Ascending aorta (tissue), 2 donors: Measurements from ENCODE around the gene NOXA1. TPM values are rescaled to one million over a fixed set of nuclear protein-coding genes. Genes with fewer than 3 reads are reported as not detected.

ENCODE experiments used
- DNase-seq, 2 donors: peaks; one replicate each; pipeline ENCODE4 v3.0.0-alpha.2; 2019; ENCODE audit warnings: low spot score in 2 of 2
- H3K27ac ChIP-seq, 2 donors: fragments of 200-600 bp; sonication (generic); one replicate each; pipeline ENCODE4 v1.5.1; 2016 to 2017; ENCODE audit warnings: mild to moderate bottlenecking in 1 of 2
- H3K27me3 ChIP-seq: fragments of 200-600 bp; sonication (generic); one replicate; pipeline ENCODE4 v1.5.1; 2017
- H3K36me3 ChIP-seq, 2 donors: fragments of 200-600 bp; sonication (generic); one replicate each; pipeline ENCODE4 v1.5.1; 2016
- H3K4me1 ChIP-seq, 2 donors: fragments of 200-600 bp; sonication (generic); one replicate each; pipeline ENCODE4 v1.5.1; 2016 to 2017; ENCODE audit warnings: mild to moderate bottlenecking in 1 of 2
- H3K4me3 ChIP-seq, 2 donors: fragments of 200-600 bp; sonication (generic); one replicate each; pipeline ENCODE4 v1.5.1; 2016 to 2017; ENCODE audit warnings: mild to moderate bottlenecking in 1 of 2
- H3K9me3 ChIP-seq, 2 donors: fragments of 200-600 bp; sonication (generic); one replicate each; pipeline ENCODE4 v1.5.1; 2016
- CTCF ChIP-seq, 3 experiments: fragments of 200-600 bp in 2 of 3; fragments of 450-650 bp in 1 of 3; sonication (generic) in 2 of 3; IDR thresholded peaks; one replicate each; pipeline ENCODE4 v1.5.1; 2016 to 2019; ENCODE audit warnings: antibody characterized with exemption in 3 of 3, mild to moderate bottlenecking in 1 of 3, moderate library complexity in 1 of 3
- intact Hi-C: fragments of 100-400 bp; cut with DNase I; formaldehyde crosslinking; loops from one replicate; pipeline ENCODE4 v1.15.1; 2023
- total RNA-seq: library from RNA; depleted of rRNA; stranded (reverse); fragments of >200 nt; gene quantifications from one replicate; pipeline ENCODE4 v1.1.0, GENCODE V29; 2016

The NOXA1 gene
- total RNA-seq, 1 donor from 2014 or later, result 6.9 TPM

- H3K36me3 ChIP-seq, result peaks cover 0 to 3% of the 10 kb centered on the region in 2 donors
- peak in 1 of 2 donors; percentile 38 for DNase-seq
- H3K9me3 ChIP-seq, result no peaks in the 10 kb centered on the region
- H3K4me3 ChIP-seq, result no peak overlapping the region
- intact Hi-C loops, result no loop called here
- H3K4me1 ChIP-seq, result no peaks in the 10 kb centered on the region
- H3K27ac ChIP-seq, result no peak overlapping the region
- no peaks in the 10 kb centered on the region for H3K27me3 ChIP-seq
- no peak for TF ChIP-seq CTCF (IDR thresholded peaks at IDR 0.05)
Observed at GRCh38 chr9:137379761-137380161, 43.4 kb upstream of the NOXA1 start.

- no peak overlapping the region for H3K27ac ChIP-seq
- intact Hi-C loops, result no loop called here
- DNase-seq, result no peak
Observed at GRCh38 chr9:137380171-137380570, 43.0 kb upstream of the NOXA1 start.

GRCh38 chr9:137380606-137381005 lies 42.6 kb upstream of the NOXA1 start:
- no peak for TF ChIP-seq CTCF (IDR thresholded peaks at IDR 0.05)
- no peak overlapping the region for H3K27ac ChIP-seq
- peaks cover 0 to 5% of the 10 kb centered on the region in 2 donors for H3K36me3 ChIP-seq
- intact Hi-C loops, result no loop called here
- no peak overlapping the region for H3K4me3 ChIP-seq
- H3K4me1 ChIP-seq, result no peaks in the 10 kb centered on the region
- peak in 1 of 2 donors; percentile 24 for DNase-seq
- no peaks in the 10 kb centered on the region for H3K9me3 ChIP-seq
- no peaks in the 10 kb centered on the region for H3K27me3 ChIP-seq

More at GRCh38 chr9:137380171-137380570, 43.0 kb upstream of the NOXA1 start:
- Histone ChIP-seq H3K4me3 (no peak overlapping the region), H3K4me1 (no peaks in the 10 kb centered on the region), H3K36me3 (peaks cover 0 to 4% of the 10 kb centered on the region in 2 donors), H3K9me3 (no peaks in the 10 kb centered on the region), H3K27me3 (no peaks in the 10 kb centered on the region)
- TF ChIP-seq CTCF (IDR thresholded peaks at IDR 0.05), result no peak

GRCh38 chr9:137381501-137382443 lies 41.4 kb upstream of the NOXA1 start:
- intact Hi-C loops, result no loop called here
- H3K27ac ChIP-seq, result no peak overlapping the region
- H3K36me3 ChIP-seq, result peaks cover 0 to 5% of the 10 kb centered on the region in 2 donors
- H3K9me3 ChIP-seq, result no peaks in the 10 kb centered on the region
- peak in 1 of 2 donors; percentile 56 for DNase-seq
- H3K4me1 ChIP-seq, result no peaks in the 10 kb centered on the region
- H3K4me3 ChIP-seq, result no peak overlapping the region
- no peaks in the 10 kb centered on the region for H3K27me3 ChIP-seq
- no peak for TF ChIP-seq CTCF (IDR thresholded peaks at IDR 0.05)

GRCh38 chr9:137382444-137383080 lies 40.6 kb upstream of the NOXA1 start:
- peak in 1 of 2 donors; percentile 62 for DNase-seq
- Histone ChIP-seq H3K36me3 (peaks cover 0 to 5% of the 10 kb centered on the region in 2 donors), H3K9me3 (no peaks in the 10 kb centered on the region), H3K27ac (no peak overlapping the region), H3K27me3 (no peaks in the 10 kb centered on the region), H3K4me1 (no peaks in the 10 kb centered on the region), H3K4me3 (no peak overlapping the region)
- no peak for TF ChIP-seq CTCF (IDR thresholded peaks at IDR 0.05)
- intact Hi-C loops, result no loop called here
